22Rv1 (cell line): ENCODE results near the gene IGF2R.

ENCODE experiments used
- H3K27ac ChIP-seq: fragments of 450-650 bp; 2 replicates; pipeline ENCODE4 v1.5.1; 2017
- ZFX ChIP-seq: fragments of 450-650 bp; IDR thresholded peaks from 2 replicates; pipeline ENCODE4 v1.6.1; 2017; ENCODE audit warnings: antibody characterized with exemption, borderline replicate concordance
- TF ChIP-seq, protein P1 (sequence below): fragments of 450-650 bp; IDR thresholded peaks from 2 replicates; pipeline ENCODE4 v1.5.1; 2017; ENCODE audit warnings: mild to moderate bottlenecking

IGF2R gene

DNA sequence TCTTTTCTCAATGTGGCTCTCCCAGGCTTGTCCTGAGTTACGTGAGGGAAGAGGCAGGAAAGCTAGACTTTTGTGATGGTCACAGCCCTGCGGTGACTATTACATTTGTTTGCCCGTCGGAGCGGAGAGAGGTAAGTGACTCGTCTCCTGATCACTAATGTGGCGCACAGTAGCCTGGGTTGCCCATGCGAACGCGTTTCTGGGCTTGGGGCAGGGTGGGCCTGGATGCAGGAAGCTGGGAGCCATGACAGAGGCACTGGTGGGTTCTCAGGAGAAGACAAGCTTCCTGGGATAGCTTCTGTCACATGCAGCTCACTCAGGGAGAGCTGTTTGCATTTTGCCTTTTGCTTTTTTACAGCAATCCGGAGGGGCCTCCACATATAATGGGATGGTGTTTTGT lies 60.6 kb downstream of the IGF2R start:
- H3K27ac ChIP-seq, result no peak overlapping the region
- no peak for TF ChIP-seq ZFX
- TF ChIP-seq, protein P1, sequence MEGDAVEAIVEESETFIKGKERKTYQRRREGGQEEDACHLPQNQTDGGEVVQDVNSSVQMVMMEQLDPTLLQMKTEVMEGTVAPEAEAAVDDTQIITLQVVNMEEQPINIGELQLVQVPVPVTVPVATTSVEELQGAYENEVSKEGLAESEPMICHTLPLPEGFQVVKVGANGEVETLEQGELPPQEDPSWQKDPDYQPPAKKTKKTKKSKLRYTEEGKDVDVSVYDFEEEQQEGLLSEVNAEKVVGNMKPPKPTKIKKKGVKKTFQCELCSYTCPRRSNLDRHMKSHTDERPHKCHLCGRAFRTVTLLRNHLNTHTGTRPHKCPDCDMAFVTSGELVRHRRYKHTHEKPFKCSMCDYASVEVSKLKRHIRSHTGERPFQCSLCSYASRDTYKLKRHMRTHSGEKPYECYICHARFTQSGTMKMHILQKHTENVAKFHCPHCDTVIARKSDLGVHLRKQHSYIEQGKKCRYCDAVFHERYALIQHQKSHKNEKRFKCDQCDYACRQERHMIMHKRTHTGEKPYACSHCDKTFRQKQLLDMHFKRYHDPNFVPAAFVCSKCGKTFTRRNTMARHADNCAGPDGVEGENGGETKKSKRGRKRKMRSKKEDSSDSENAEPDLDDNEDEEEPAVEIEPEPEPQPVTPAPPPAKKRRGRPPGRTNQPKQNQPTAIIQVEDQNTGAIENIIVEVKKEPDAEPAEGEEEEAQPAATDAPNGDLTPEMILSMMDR, result no peak

- no peak overlapping the region for H3K27ac ChIP-seq
- TF ChIP-seq, protein P1, result no peak
- TF ChIP-seq ZFX, result no peak
Measured at GRCh38 chr6:160030103-160030502, 61.2 kb downstream of the IGF2R start.

DNA sequence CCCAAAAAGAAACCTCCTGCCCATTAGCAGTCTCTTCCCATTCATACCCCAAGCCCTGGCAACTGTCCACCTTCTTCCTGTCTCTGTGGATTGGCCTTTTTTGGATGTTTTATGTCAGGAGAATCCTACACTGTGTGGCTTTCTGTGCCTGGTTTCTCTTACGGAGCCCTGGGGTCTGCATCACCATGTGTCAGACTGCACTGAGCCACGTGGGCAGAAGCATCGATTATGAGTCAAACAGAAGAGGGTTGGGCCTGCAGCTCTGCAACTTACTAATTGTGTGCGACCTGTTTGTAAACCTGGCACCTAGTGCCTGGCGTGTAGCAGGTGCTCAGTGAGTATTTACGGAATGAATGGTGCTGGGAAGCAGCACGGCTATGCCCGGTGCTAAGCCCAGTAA lies 62.6 kb downstream of the IGF2R start:
- no peak for TF ChIP-seq ZFX
- TF ChIP-seq, protein P1, result no peak
- H3K27ac ChIP-seq, result no peak overlapping the region

- no peak overlapping the region for H3K27ac ChIP-seq
- TF ChIP-seq, protein P1, result no peak
- TF ChIP-seq ZFX, result no peak
Measured at GRCh38 chr6:160031871-160032270, 63.0 kb downstream of the IGF2R start.

DNA sequence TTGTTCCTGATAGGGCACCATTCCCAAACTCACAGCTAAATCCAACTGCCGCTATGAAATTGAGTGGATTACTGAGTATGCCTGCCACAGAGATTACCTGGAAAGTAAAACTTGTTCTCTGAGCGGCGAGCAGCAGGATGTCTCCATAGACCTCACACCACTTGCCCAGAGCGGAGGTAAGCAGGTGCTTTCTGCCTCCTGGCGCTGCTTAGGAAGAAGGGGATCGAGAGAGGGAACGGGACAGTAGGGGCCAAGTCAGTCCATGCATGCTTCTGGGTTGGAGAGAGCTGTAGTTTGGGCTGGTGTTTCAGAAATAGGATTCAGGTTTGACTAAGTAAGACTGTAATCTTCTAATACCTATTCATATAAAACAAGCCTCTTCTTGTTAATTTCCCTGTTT lies 63.7 kb downstream of the IGF2R start:
- H3K27ac ChIP-seq, result no peak overlapping the region
- TF ChIP-seq, protein P1, result no peak
- TF ChIP-seq ZFX, result no peak

- H3K27ac ChIP-seq, result no peak overlapping the region
- TF ChIP-seq ZFX, result no peak
- TF ChIP-seq, protein P1, result no peak
Measured at GRCh38 chr6:160034036-160034930, 65.4 kb downstream of the IGF2R start.

GRCh38 chr6:160035241-160035640 lies 66.4 kb downstream of the IGF2R start:
- no peak overlapping the region for H3K27ac ChIP-seq
- TF ChIP-seq, protein P1, result no peak
- TF ChIP-seq ZFX, result no peak
